Mesodermal cell (in vitro differentiated cells): ENCODE data around the gene MPL. TPM values are rescaled to one million over a fixed set of nuclear protein-coding genes. Genes with fewer than 3 reads are reported as not detected.

Source experiments
- H3K27ac ChIP-seq: 2 replicates; pipeline ENCODE4 v1.7.0; 2013; ENCODE audit warnings: mild to moderate bottlenecking, low read depth, low read length, moderate library complexity; ENCODE audit not compliant: severe bottlenecking
- H3K36me3 ChIP-seq: 2 replicates; pipeline ENCODE4 v1.7.1; 2013; ENCODE audit warnings: mild to moderate bottlenecking, low read length, moderate library complexity; ENCODE audit not compliant: control insufficient read depth, insufficient read depth
- H3K4me1 ChIP-seq: one replicate; pipeline ENCODE4 v1.7.1; 2013; ENCODE audit warnings: mild to moderate bottlenecking, low read length; ENCODE audit not compliant: insufficient read depth, control insufficient read depth, poor library complexity, severe bottlenecking
- H3K4me3 ChIP-seq: 2 replicates; pipeline ENCODE4 v1.7.0; 2013; ENCODE audit warnings: low read length, control low read depth, mild to moderate bottlenecking; ENCODE audit not compliant: insufficient read depth, poor library complexity, severe bottlenecking; ENCODE audit errors: extremely low read depth
- H3K9me3 ChIP-seq: 2 replicates; pipeline ENCODE4 v1.7.1; 2013; ENCODE audit warnings: mild to moderate bottlenecking, low read length, moderate library complexity; ENCODE audit not compliant: control insufficient read depth
- WGBS, 2 experiments: methylation state at CpG; one replicate each; pipeline ENCODE4 v1.1.5; 2013; ENCODE audit warnings: missing lambda C conversion rate in 2 of 2; ENCODE audit not compliant: insufficient coverage in 2 of 2; 5-methylcytosine and 5-hydroxymethylcytosine counted together
- polyA plus RNA-seq, 2 experiments: library from polyadenylated mRNA; stranded (reverse); fragments of 50-300 nt; gene quantifications; one replicate each; pipeline ENCODE4 v1.2.3, GENCODE V29; 2013

The MPL gene
- 1.0 TPM for polyA plus RNA-seq (2013, experiment 1 of 2)
- polyA plus RNA-seq (2013, experiment 2 of 2), result 0.30 TPM

DNA sequence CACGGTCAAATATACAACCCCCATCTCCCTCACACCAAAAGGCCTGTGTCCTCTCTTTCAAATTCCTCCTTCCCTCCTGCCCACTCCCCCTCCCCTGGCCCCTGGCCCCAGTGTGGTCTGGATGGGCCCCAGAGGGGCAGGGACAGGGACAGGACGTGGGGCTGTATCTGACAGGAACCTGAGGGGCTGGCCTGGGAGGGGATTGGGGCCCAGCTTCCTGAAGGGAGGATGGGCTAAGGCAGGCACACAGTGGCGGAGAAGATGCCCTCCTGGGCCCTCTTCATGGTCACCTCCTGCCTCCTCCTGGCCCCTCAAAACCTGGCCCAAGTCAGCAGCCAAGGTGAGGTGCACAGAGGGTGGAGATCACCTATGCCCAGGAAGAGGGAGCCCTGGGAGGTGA lies at the start of gene MPL:
Gene MPL (plus strand): TSS at position 231 of the 400 bp plus-strand sequence. CDS start 31 bp downstream, at position 262.
- no peak within 1 kb of the TSS for H3K4me3 ChIP-seq
- H3K4me1 ChIP-seq, result no peaks in the 10 kb centered on the region
- no peaks in the 10 kb centered on the region for H3K9me3 ChIP-seq
- no peaks in the 10 kb centered on the region for H3K36me3 ChIP-seq
- 59 to 83% methylated on average over 1 to 2 of the region's 3 CpGs for WGBS, 2 experiments
- no peak within 1 kb of the TSS for H3K27ac ChIP-seq

DNA sequence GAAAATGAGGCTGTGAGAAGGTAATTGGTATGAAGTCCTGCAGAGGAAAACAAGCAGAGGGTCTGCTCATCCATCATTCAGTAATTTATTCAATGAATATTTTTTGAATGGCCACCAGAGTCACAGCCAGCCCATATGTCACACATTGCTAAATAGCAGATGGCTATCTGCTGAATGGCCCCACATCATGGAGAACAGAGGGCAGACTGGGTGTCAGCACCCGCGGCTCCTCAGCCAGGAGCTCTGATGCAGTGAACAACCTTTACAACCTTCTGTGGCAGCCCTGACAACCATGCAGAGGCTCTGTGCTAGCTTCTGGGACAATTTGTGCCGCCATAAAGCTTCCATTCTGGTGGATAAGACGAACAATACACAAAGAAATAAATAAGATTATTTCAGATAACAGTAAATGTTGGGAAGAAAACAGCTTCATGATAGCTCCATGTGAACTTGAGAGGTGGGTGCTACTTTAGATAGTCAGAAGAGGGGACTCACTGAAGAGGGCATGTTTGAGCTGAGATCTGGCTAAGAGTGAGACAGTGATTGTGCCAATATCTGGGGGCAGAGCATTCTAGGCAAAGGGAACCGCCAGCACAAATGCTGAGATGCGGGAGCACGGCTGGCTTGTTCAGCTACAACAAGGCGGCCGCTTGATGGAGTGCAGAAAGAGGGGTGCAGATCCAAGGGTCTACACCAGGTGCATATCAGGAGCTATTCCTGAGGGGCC lies 49.4 kb upstream of the MPL start:
- Histone ChIP-seq H3K4me1 (no peaks in the 10 kb centered on the region), H3K27ac (no peak overlapping the region), H3K36me3 (no peaks in the 10 kb centered on the region), H3K4me3 (no peak overlapping the region), H3K9me3 (no peaks in the 10 kb centered on the region)
- WGBS, 2 experiments, result 94 to 98% methylated on average over 7 of the region's 9 CpGs

DNA sequence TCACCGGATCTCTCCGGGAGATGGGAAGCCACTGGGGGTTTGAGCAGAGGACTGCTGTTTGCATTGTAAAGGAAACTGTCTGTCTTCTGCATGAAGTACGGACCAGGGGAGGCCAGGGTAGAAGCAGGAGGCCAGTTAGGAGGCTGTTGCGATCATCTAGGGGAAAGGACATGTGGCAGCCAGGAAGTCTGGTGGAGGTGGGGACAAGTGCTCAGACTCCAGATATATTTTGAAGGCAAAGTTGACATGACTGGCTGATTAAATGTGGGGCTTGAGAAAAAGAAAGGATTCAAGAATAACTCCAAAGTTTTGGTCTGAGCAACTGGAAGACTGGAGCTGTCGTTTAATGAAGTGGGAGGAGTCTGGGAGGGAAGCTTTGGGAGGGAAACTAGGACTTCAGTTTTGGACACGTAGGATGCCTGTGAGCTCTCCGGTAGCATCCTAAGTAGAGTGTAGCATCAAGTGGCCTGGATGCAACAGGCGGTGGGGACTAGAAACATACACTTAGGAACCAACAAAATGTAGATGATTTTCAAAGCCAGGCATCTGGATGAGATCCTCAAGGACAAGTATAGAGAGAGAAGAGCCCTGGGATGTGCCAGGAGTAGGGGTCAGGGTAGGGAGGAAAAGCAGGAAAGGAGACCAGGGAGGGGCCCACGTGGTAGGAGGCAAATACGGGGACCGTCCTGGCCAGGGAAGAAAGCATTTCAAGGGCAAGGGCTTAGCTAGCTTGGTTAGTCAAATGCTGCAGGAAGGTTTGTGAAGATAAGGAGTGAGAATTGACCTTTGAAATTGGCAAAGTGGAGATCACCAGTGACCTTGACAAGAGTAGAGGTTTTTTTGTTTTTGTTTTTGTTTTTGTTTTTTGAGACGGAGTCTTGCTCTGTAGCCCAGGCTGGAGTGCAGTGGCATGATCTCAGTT lies 48.6 kb upstream of the MPL start:
- WGBS, 2 experiments, result 84 to 92% methylated on average over 10 to 11 of the region's 12 CpGs
- H3K9me3 ChIP-seq, result no peaks in the 10 kb centered on the region

DNA sequence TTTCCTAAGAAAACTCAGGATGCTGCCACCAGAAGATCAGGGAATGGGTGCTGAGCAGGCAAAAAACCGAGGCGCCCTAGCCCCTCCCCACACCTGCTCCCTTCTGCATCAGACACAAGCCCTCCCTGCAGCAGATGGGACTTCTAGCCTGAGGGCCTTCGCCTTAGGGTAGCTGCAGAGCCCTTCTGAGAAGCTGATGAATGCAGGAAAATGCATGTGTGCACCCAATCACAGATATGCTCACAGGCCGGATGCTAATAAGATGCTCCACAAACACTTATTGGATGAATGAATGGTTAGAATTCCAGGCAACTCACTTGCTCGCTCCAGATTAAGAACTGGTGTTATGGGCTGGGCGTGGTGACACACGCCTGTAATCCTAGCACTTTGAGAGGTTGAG lies 45.4 kb upstream of the MPL start:
- Histone ChIP-seq H3K9me3 (no peaks in the 10 kb centered on the region), H3K4me3 (no peak overlapping the region), H3K36me3 (no peaks in the 10 kb centered on the region), H3K27ac (no peak overlapping the region), H3K4me1 (peaks cover 3% of the 10 kb centered on the region)
- WGBS, 2 experiments, result 86 to 98% methylated on average over 7 of the region's 7 CpGs

More for the DNA sequence above, 48.6 kb upstream of the MPL start:
- peaks cover 1% of the 10 kb centered on the region for H3K4me1 ChIP-seq
- no peaks in the 10 kb centered on the region for H3K36me3 ChIP-seq
- no peak overlapping the region for H3K27ac ChIP-seq
- no peak overlapping the region for H3K4me3 ChIP-seq

DNA sequence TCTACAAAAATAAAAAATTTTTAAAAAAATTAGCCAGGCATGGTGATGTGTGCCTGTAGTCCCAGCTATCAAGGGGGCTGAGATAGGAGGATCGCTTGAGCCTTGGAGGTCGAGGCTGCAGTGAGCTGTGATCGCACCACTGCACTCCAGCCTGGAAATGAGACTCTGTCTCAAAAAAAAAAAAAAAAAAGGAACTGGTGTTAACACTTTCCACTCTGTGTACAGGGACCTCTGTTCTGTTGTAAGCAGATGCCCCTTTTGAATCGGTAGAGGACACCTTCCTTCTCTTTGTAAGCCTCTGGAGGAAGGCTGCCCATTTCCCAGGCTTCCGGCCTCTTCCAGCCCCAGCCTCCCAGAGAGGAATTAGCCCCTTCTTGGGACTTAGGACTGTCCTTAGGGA lies 44.9 kb upstream of the MPL start:
- H3K4me1 ChIP-seq, result peaks cover 3% of the 10 kb centered on the region
- H3K27ac ChIP-seq, result no peak overlapping the region
- WGBS, 2 experiments, result 92 to 100% methylated on average over 4 to 5 of the region's 5 CpGs
- no peak overlapping the region for H3K4me3 ChIP-seq
- no peaks in the 10 kb centered on the region for H3K9me3 ChIP-seq
- H3K36me3 ChIP-seq, result no peaks in the 10 kb centered on the region

DNA sequence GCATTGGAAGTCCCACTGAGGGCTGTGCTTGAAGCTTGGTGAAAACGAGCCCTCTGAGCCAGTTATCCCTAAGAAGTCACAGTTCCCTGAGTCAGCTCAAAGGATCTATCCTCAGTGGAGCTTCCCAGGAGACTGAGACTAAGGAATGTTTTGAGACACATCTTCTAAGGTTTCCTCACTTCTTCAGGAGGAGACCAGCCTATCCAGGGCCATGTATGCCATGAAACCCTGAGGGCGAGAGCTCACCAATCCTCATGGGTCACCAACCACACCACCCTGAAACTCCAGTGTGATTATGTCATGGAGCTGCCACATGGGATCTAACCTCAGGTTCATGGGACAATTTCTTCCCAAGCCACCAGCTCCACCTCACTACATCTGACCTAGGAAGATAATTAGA lies 44.4 kb upstream of the MPL start:
- peaks cover 3% of the 10 kb centered on the region for H3K4me1 ChIP-seq
- WGBS, 2 experiments, result 100% methylated on average over 2 of the region's 2 CpGs; no CpG with 5 or more reads in 1 of the 2 experiments
- no peaks in the 10 kb centered on the region for H3K9me3 ChIP-seq
- H3K27ac ChIP-seq, result no peak overlapping the region
- H3K36me3 ChIP-seq, result no peaks in the 10 kb centered on the region
- no peak overlapping the region for H3K4me3 ChIP-seq

DNA sequence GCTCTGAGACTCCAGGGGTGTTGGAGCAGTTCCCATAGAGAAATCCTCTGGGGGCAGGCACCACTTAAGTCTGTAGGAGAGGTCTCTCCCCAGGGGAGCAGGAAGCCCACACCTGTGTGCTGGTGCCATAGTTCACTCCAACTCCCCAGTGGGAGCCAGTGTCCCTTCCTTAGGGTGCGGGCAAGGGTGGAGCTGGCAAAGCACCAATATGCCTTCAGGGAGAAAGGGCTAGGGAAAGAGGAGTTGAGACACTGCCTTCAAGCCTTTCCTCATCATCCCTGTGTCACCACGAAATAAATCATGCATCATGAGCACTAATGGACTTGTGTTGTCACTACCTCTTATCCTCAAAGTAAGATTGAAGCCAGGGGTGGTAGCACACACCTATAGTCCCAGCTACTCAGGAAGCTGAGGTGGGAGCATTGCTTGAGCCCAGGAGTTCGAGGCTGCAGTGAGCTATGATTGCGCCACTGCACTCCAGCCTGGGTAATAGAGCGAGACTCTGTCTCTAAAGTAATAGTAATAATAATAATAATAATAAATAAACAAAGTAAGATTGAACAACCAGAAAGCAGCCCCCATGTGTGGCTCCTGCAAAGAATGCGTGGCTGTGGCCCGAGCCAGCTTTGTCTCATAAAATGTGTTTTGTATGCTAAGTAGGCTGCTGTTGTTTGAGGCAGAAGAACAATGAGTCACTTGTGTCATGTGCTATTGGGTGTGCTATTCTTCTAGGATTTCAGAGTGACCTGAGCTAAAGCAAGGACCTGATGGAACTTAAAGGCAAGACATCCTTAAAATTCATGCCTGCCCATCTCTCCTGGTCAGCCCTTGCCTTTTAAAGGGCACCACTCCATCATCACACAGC lies 43.5 kb upstream of the MPL start:
- Histone ChIP-seq H3K27ac (no peak overlapping the region), H3K4me1 (peaks cover 3% of the 10 kb centered on the region), H3K36me3 (no peaks in the 10 kb centered on the region), H3K4me3 (no peak overlapping the region), H3K9me3 (no peaks in the 10 kb centered on the region)
- 64 to 88% methylated on average over 2 to 4 of the region's 7 CpGs for WGBS, 2 experiments

DNA sequence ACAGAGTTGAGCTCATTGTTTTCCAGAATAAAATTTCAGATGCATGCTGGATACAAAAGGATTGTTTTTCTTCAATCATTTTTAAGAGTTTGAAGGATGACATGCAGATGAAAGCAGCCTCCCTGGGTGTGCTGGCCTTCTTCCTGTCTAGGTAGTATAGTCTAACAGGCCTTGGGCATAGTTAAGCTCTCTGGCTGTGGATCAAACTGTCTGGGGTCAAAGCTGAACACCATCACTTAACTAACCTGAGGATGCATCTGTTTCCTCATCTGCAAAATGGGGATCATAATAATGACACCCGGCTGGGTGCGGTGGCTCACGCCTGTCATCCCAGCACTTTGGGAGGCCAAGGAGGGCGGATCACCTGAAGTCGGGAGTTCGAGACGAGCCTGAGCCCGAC lies 42.9 kb upstream of the MPL start:
- Histone ChIP-seq H3K27ac (no peak overlapping the region), H3K9me3 (no peaks in the 10 kb centered on the region)
- 92 to 97% methylated on average over 7 of the region's 8 CpGs for WGBS, 2 experiments

DNA sequence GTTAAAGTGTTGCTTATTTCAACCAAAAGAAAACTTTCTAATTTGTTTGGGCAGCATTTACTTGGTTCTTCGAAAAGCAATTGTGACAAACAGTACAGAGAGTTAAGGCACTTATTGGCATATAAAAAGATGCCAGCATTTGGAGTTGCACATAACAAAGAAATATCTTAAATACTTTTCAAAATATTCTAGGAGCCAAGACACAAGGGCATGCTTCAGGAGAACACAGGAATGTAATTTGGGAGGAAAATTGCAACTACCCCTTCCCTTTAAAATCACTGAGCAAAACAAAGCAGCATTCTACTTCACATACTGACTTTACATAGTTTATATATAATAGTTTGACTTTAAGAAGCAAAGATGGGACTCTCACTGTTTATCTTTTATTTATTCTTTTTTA lies 41.4 kb upstream of the MPL start:
- Histone ChIP-seq H3K9me3 (no peaks in the 10 kb centered on the region), H3K4me1 (peaks cover 6% of the 10 kb centered on the region), H3K27ac (no peak overlapping the region), H3K4me3 (no peak overlapping the region), H3K36me3 (no peaks in the 10 kb centered on the region)
- no CpG with 5 or more reads among the region's 1 CpG for WGBS, 2 experiments

More for the DNA sequence above, 42.9 kb upstream of the MPL start:
- peaks cover 3% of the 10 kb centered on the region for H3K4me1 ChIP-seq
- no peak overlapping the region for H3K4me3 ChIP-seq
- H3K36me3 ChIP-seq, result no peaks in the 10 kb centered on the region

DNA sequence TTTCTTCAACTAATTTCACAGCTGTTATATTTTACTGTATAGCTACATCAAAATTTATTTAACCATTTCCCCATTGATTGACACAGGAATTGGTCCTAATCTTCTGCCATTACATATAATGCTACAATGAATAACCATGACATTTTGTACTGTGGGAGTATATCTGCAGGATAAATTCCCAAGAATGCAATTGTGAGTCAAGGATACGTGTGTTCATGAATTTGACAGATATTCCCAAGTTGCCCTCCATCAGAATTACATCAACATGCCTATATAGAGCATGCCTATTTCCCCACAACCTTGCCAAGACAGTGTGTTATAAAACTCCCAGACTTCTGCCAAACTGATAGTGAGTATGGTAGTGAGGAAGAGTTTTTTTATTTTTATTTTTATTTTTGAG lies 39.6 kb upstream of the MPL start:
- Histone ChIP-seq H3K9me3 (no peaks in the 10 kb centered on the region), H3K4me3 (no peak overlapping the region), H3K36me3 (no peaks in the 10 kb centered on the region), H3K4me1 (peaks cover 6% of the 10 kb centered on the region), H3K27ac (no peak overlapping the region)
- WGBS, 2 experiments, result no CpG with 5 or more reads among the region's 1 CpG
